Activated T-helper 1 cell treated with anti-CD3 and anti-CD28 coated beads, Interleukin-12 subunit alpha, Interleukin-12 subunit beta, Interleukin-2, Interleukin-4 antibody, amounts not matched to agents 30 ng/mL and 10 ng/mL and 1 ng/mL, durations not matched to agents 14 hours and 24 hours and 36 hours (primary cell): ENCODE results near the gene DTX4. TPM values are rescaled to one million over a fixed set of nuclear protein-coding genes. Genes with fewer than 3 reads are reported as not detected.

Source experiments
- DNase-seq: peaks from one replicate; pipeline ENCODE4 v3.0.0; 2021; ENCODE audit warnings: low spot score
- H3K27ac Mint-ChIP-seq: one replicate; pipeline ENCODE4 v1.8.0; 2021; ENCODE audit warnings: mild to moderate bottlenecking, mixed read lengths
- H3K27me3 Mint-ChIP-seq: one replicate; pipeline ENCODE4 v1.8.0; 2022; ENCODE audit warnings: mild to moderate bottlenecking, moderate library complexity, mixed read lengths; ENCODE audit not compliant: insufficient read depth
- H3K36me3 Mint-ChIP-seq: one replicate; pipeline ENCODE4 v1.8.0; 2021; ENCODE audit warnings: low read depth, mixed read lengths
- H3K4me1 Mint-ChIP-seq: one replicate; pipeline ENCODE4 v1.8.0; 2021; ENCODE audit warnings: low read depth, mixed read lengths
- H3K4me3 Mint-ChIP-seq: one replicate; pipeline ENCODE4 v1.8.0; 2021; ENCODE audit warnings: mild to moderate bottlenecking, moderate library complexity, mixed read lengths
- H3K9me3 Mint-ChIP-seq: one replicate; pipeline ENCODE4 v1.8.0; 2021; ENCODE audit warnings: mixed read lengths
- intact Hi-C: fragments of 100-400 bp; cut with micrococcal nuclease; formaldehyde crosslinking; loops from one replicate; pipeline ENCODE4 v1.15.1; 2024
- total RNA-seq: library from RNA; stranded (reverse); gene quantifications from 2 replicates; pipeline ENCODE4 v1.2.3, GENCODE V29; 2022

Gene DTX4
- total RNA-seq, 1 donor from 2014 or later: 0.05 TPM

DNA sequence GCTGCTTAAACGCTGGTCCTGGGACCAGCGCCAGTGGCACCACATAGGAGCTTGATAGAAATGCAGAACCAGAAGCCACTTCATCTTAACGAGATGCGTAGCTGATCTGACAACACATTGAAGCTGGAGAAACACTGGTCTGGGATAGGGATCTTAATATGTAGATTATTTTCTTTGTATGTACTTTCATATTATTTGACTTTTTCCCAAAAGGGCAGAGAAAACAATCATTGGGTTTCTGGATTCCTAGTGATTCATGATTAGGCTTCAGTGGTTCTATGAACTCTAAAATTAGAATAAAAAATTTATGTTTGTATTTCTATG, 28.5 kb downstream of the DTX4 start:
- no peak overlapping the region for H3K4me3 Mint-ChIP-seq
- peaks cover 16% of the 10 kb centered on the region for H3K27me3 Mint-ChIP-seq
- H3K9me3 Mint-ChIP-seq: no peaks in the 10 kb centered on the region
- no peak overlapping the region for H3K27ac Mint-ChIP-seq
- DNase-seq: no peak
- peaks cover 4% of the 10 kb centered on the region for H3K36me3 Mint-ChIP-seq
- peaks cover 11% of the 10 kb centered on the region for H3K4me1 Mint-ChIP-seq
- intact Hi-C loops: no loop called here

DNA sequence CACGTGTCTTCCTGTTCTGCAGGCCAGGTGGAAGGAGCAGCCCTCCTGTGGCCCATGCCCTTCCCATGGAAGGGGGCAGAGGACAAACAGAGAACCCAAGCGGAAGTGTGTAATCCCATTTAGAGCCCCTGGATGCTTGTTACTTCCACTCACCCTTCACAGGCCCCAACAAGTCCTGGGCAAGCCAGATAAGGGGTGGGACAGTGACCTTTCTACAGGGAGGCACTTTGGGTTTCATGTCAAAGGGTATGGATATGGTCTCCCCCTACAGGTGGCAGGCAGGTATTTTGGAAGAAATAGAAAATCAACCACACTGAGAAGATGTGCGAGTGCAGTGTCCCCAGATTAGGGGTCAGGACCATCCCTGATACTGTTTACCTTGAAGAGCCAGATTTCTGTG, 29.4 kb downstream of the DTX4 start:
- intact Hi-C loops: no loop called here
- Mint-ChIP-seq H3K27me3 (peaks cover 17% of the 10 kb centered on the region), H3K4me3 (no peak overlapping the region), H3K36me3 (peaks cover 4% of the 10 kb centered on the region), H3K9me3 (no peaks in the 10 kb centered on the region), H3K4me1 (peaks cover 11% of the 10 kb centered on the region), H3K27ac (no peak overlapping the region)
- DNase-seq: no peak

DNA sequence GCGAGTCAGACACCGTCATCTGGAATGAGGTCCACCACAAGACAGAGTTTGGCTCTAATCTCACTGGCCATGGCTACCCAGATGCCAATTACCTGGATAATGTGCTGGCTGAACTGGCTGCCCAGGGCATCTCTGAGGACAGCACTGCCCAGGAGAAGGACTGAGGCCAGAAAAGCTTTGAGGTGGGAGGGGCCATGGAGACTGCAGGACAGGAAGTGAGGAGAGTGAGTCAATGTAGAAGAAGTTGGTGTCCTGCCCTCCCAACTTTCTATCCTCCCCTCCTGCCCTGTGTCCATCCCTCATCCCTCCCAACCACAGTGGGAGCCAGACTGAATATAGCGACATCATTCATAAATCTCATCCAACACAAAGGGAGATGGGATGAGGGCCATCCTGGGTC, 32.8 kb downstream of the DTX4 start:
- Mint-ChIP-seq H3K27me3 (peaks cover 39% of the 10 kb centered on the region), H3K4me1 (peaks cover 37% of the 10 kb centered on the region), H3K4me3 (no peak overlapping the region), H3K9me3 (no peaks in the 10 kb centered on the region), H3K36me3 (no peaks in the 10 kb centered on the region), H3K27ac (no peak overlapping the region)
- intact Hi-C loops: loop anchor here (5.0 kb wide), 1 partner anchor 627 kb away; the partner anchor contains the start of genes LPXN and ZFP91
- DNase-seq: no peak

DNA sequence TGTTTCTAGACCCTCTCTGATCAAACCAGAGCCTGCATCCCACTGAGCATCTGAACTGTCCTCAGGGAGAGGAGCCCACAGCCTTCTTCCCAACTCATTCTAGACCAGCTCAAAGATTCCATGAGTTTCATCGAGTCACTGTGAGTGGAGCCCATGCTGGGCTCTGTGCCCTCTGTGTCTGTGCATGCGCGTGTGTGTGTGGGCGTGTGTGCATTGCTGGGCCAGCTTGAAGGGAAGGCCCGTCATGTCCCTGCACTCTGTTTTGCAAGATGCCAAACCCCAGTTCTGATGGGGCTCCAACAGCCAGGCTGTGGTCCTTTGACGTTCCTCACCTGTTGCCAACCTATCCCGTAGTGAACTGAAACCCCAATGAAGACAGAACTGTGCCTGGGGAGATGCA, 33.7 kb downstream of the DTX4 start:
- H3K4me1 Mint-ChIP-seq: peaks cover 30% of the 10 kb centered on the region
- no peak overlapping the region for H3K27ac Mint-ChIP-seq
- no peaks in the 10 kb centered on the region for H3K36me3 Mint-ChIP-seq
- no peak for DNase-seq
- no peak overlapping the region for H3K4me3 Mint-ChIP-seq
- H3K27me3 Mint-ChIP-seq: peaks cover 42% of the 10 kb centered on the region
- no peaks in the 10 kb centered on the region for H3K9me3 Mint-ChIP-seq
- intact Hi-C loops: loop anchor here (5.0 kb wide), 1 partner anchor 628 kb away; the partner anchor contains the start of genes LPXN and ZFP91

DNA sequence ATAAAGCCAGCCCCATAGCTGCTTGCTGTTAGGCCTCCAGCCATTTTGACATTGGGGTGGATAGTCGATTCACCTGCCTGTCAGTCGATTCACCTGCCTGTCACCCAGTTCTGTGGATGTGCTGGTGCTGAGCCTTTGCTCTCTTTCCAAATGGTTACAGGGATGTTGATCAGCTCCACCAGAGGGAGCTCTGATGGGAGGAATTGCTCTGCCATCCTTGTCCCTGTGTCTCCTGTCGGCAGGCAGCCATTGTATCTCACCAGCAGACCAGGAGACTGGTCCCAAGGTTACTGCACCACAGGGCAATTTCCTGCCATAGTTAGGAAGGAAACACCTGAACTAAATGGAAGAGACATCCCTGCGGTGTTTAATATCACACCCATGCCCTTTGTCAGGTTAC, 34.7 kb downstream of the DTX4 start:
- H3K36me3 Mint-ChIP-seq: no peaks in the 10 kb centered on the region
- no peak for DNase-seq
- H3K4me3 Mint-ChIP-seq: no peak overlapping the region
- peaks cover 49% of the 10 kb centered on the region for H3K27me3 Mint-ChIP-seq
- H3K4me1 Mint-ChIP-seq: peaks cover 30% of the 10 kb centered on the region
- no peaks in the 10 kb centered on the region for H3K9me3 Mint-ChIP-seq
- H3K27ac Mint-ChIP-seq: no peak overlapping the region
- intact Hi-C loops: loop anchor here (5.0 kb wide), 1 partner anchor 629 kb away; the partner anchor contains the start of genes LPXN and ZFP91

DNA sequence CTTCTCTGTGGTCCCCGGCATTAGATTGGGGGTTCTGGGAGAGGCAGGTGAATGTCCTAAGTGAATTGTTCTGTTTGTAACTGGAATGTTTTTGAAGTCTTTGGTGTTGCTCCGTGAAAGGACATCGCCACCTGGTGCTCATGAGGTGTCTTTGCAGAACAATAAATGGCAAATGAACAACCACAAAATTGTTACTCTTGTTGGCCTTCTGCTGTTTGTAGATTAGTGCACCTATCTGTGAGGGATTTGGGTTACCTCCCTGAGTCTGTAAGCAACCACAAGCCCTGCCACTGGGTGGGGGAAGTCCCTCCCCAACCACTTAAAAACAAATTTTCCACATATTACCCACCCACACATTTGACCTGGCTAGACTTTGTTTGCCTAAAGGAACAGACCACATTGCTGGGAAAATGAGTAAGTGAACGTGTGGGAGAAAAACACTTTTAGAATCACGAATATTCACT, 36.1 kb downstream of the DTX4 start:
- peaks cover 30% of the 10 kb centered on the region for H3K4me1 Mint-ChIP-seq
- H3K36me3 Mint-ChIP-seq: no peaks in the 10 kb centered on the region
- H3K27me3 Mint-ChIP-seq: peaks cover 52% of the 10 kb centered on the region
- peak; percentile 4 for DNase-seq
- H3K9me3 Mint-ChIP-seq: no peaks in the 10 kb centered on the region
- peak overlapping the region; percentile 51 for H3K4me3 Mint-ChIP-seq
- intact Hi-C loops: loop anchor here (1.0 to 5.0 kb wide), 5 partner anchors 9 to 631 kb away; partner anchors contain the start of genes LPXN and ZFP91
- H3K27ac Mint-ChIP-seq: peak overlapping the region; percentile 83

DNA sequence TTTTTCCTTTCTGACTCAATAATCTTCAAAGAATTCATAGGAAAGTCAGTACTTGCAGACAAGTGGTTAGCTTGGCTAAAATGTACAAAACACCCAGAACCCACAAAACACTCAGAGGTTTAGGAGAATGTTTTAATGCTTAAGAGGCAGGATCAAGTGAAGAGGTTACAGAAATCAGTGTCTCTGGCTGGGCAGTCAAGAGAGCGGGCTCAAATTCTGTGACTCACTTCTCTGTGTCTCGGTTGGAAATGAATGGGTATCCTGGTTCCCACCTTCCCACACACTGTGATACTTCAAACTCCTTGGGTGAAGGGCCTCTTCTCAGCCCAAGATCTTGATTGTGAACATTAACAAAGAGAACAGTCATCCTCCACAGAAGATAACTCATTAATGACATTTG, 37.0 kb downstream of the DTX4 start:
- no peak for DNase-seq

DNA sequence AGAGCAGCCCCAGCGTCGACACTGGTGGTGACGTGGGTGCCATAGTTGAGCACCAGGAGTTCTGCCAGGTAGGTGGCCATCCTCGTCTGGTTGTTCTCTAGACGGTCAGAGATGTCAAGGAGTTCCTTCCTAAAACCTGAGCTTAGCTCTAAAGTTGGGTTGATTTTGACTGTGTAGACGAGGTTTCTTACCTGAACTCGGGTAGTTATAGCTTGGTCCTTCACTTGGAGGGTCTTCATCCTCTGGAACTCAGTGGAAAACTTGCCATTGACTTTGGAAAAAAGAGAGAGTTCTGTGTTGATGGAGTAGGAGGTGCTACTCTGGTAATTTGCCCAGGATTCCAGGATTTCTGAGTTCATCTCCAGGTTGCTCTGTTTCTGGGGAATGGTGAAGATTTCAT, 40.3 kb downstream of the DTX4 start:
- H3K4me1 Mint-ChIP-seq: peaks cover 29% of the 10 kb centered on the region
- H3K27me3 Mint-ChIP-seq: peaks cover 50% of the 10 kb centered on the region
- intact Hi-C loops: no loop called here
- H3K27ac Mint-ChIP-seq: no peak overlapping the region
- no peak overlapping the region for H3K4me3 Mint-ChIP-seq
- DNase-seq: no peak
- H3K36me3 Mint-ChIP-seq: no peaks in the 10 kb centered on the region
- H3K9me3 Mint-ChIP-seq: no peaks in the 10 kb centered on the region

More for the DNA sequence above, 37.0 kb downstream of the DTX4 start:
- intact Hi-C loops: loop anchor here (1.0 to 5.0 kb wide), 6 partner anchors 8 to 632 kb away; partner anchors contain the start of genes LPXN and ZFP91
- no peaks in the 10 kb centered on the region for H3K36me3 Mint-ChIP-seq
- H3K27me3 Mint-ChIP-seq: peaks cover 54% of the 10 kb centered on the region
- H3K4me1 Mint-ChIP-seq: peaks cover 30% of the 10 kb centered on the region
- H3K27ac Mint-ChIP-seq: no peak overlapping the region
- H3K4me3 Mint-ChIP-seq: no peak overlapping the region
- no peaks in the 10 kb centered on the region for H3K9me3 Mint-ChIP-seq

DNA sequence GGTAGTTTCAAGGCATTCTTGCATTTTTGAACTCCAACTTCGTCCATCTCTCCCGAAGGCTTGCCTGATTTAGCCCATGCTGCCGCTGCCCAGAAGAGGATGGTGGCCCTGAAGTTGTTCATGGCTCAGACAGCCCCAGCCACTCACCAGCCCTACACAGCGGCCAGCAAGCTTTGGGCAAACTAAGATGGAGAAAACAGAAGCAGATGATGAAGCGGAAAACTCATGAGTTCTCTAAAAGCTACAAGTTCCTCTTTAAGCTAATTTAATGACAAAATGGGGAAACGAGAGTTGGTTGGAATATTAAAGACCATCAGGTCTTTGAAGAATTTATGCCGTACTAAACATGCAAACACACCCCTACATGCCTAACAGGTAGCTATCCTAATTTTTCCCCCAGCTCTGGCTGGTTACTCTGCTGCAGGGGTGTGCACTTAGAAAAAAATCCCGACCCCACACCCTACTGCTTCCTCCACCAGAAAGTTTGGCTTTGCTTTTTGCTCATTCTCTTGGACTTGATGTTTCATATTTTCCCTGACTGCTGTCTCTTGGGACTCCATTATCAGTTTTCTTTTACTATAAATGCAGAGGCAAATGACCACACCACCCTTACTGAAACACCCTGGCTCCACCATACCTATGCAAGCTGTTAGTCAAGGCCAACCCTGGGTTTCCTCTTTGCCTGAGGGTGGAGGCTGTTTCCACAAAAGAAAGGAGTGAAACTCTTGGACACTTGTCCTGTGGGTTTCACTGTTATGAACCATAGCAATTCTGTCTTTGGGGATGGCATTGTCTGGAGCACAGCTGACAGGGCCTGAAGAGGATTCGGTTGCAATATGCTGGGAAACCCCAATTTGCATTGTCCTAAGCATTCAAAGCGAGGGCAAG, 41.1 kb downstream of the DTX4 start, which contains the start of gene MPEG1:
MPEG1 (minus strand) TSS at position 184 of the 888 bp plus-strand sequence; CDS start at position 122, 62 bp downstream.
- Mint-ChIP-seq H3K4me1 (peaks cover 22% of the 10 kb centered on the region), H3K27ac (no peak within 1 kb of the TSS), H3K36me3 (no peaks in the 10 kb centered on the region), H3K9me3 (no peaks in the 10 kb centered on the region), H3K4me3 (no peak within 1 kb of the TSS), H3K27me3 (peaks cover 47% of the 10 kb centered on the region)
- intact Hi-C loops: no loop called here
- no peak for DNase-seq

DNA sequence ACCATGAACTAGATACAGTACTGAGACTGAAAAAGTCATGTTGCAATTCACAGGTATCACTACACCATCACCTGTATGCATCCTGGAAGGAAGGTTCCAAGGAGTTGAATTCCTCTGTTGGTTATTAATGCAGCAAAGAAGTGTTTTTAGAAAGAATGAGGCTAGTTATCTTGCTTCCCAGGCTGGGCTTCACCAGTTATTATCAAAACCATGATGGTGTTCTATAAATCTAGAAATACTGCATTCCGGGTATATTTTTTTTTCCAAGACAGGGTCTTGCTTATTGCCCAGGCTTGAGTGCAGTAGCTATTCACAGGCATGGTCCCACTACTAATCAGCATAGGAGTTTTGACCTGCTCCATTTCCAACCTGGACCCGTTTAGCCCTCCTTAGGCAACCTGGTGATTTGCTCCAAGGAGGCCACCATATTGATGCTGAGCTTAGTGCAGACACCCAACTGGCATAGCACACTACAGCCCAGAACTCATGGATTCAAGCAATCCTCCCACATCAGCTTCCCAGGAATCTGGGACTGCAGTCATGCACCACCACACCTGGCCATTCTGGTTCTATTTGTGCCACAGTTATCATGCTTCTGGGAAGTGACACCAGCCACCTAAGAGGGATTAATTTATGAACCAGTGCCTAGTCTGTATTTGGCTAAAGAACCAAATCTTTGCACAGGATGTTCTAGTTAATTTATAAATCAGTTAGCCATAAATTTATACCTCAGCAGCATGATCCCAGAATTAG, 42.4 kb downstream of the DTX4 start:
- no peaks in the 10 kb centered on the region for H3K36me3 Mint-ChIP-seq
- no peaks in the 10 kb centered on the region for H3K9me3 Mint-ChIP-seq
- no peak for DNase-seq
- H3K27me3 Mint-ChIP-seq: peaks cover 35% of the 10 kb centered on the region
- intact Hi-C loops: no loop called here
- H3K4me3 Mint-ChIP-seq: no peak overlapping the region
- peaks cover 8% of the 10 kb centered on the region for H3K4me1 Mint-ChIP-seq
- H3K27ac Mint-ChIP-seq: no peak overlapping the region

DNA sequence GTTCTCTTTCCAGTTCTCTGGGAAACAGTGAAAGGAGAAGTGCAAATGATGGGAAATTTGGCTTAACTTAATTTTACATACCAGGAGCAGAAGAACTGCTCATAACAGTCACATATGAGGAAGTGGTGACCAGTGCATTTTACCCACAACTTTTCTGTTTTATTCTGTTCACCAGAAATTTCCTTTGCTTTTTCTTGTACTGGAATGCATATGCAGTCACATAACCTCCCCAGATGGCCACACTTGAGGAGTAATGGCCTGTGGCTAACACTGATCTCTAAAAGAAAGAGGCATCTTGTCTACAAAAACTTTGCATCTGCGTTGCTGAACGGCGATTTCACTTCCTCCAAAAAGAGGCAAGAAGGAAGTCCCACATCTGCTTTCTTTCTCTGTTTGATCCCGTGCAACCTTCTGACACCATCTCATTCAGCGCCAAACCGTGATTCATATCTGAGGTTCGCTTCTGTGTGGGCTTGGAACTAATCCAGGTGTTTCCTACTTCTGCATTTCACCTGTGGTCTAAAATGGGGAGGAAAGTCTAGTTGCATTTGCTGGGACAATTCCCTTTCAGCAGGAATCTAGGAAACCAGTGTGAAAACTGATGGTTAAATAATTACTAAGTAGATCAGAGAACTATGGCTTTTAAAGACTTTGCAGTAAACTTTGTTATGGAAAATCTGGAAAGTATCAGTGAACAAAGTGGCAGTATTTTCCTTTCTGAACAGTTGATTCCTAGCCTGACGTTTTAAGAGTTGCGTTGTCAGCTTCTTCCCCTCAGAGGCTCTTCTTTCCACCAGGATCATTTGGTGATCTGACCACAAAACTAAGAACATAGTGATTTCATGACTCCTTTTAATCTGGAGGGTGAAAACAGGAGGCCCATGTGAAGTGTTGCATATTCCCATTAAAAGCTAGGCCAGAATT, 45.0 kb downstream of the DTX4 start:
- no peak overlapping the region for H3K4me3 Mint-ChIP-seq
- no peak for DNase-seq

DNA sequence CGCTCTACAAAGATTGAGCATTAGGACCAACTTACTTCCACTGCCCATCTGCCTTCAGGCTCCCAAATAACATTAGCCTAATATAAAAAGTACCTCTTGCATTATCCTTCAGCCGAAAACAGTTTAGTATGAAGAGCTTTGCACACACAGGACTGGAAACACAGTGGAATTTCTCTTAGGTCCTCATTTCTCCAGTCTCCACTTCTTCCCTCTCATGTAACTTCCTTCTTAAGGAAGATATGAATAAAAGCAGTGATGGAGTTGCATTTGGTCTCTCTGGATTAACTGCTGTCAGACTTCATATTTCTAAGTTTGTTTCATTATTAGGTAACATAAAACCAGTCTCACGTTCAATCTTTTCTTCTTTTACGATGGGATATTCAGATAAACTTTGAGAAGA, 46.4 kb downstream of the DTX4 start:
- no peaks in the 10 kb centered on the region for H3K36me3 Mint-ChIP-seq
- peaks cover 20% of the 10 kb centered on the region for H3K27me3 Mint-ChIP-seq
- H3K27ac Mint-ChIP-seq: no peak overlapping the region
- H3K4me3 Mint-ChIP-seq: no peak overlapping the region
- no peak for DNase-seq
- intact Hi-C loops: no loop called here
- peaks cover 5% of the 10 kb centered on the region for H3K4me1 Mint-ChIP-seq
- no peaks in the 10 kb centered on the region for H3K9me3 Mint-ChIP-seq

More for the DNA sequence above, 45.0 kb downstream of the DTX4 start:
- intact Hi-C loops: loop anchor here (1.0 kb wide), 1 partner anchor 9 kb away; no protein-coding TSS in a partner anchor
- peaks cover 26% of the 10 kb centered on the region for H3K27me3 Mint-ChIP-seq
- no peaks in the 10 kb centered on the region for H3K9me3 Mint-ChIP-seq
- H3K36me3 Mint-ChIP-seq: no peaks in the 10 kb centered on the region
- peaks cover 5% of the 10 kb centered on the region for H3K4me1 Mint-ChIP-seq
- H3K27ac Mint-ChIP-seq: no peak overlapping the region
